GM23338 (cell line): Measurements from ENCODE around the gene JAG2. TPM values are rescaled to one million over a fixed set of nuclear protein-coding genes. Genes with fewer than 3 reads are reported as not detected.

Source experiments
- ATAC-seq: fragments of 200-7000 bp; cut with Tn5 transposase; 3 replicates; pipeline ENCODE4 v1.9.1; 2020
- DNase-seq: peaks from one replicate; pipeline ENCODE4 v3.0.0-alpha.2; 2015; ENCODE audit warnings: low spot score
- H2AFZ ChIP-seq: fragments of 200-600 bp; sonication (generic); 2 replicates; pipeline ENCODE4 v1.8.0; 2016; ENCODE audit warnings: antibody characterized with exemption, mild to moderate bottlenecking, moderate library complexity
- H3F3A ChIP-seq: fragments of 200-600 bp; sonication (generic); replicated peaks from 2 replicates; pipeline ENCODE4 v1.8.0; 2017; ENCODE audit warnings: antibody characterized with exemption, mixed run types, low read depth
- H3K27ac ChIP-seq: fragments of 200-600 bp; sonication (generic); 2 replicates; pipeline ENCODE4 v1.6.1; 2016; ENCODE audit warnings: low read depth
- H3K27me3 ChIP-seq: fragments of 200-600 bp; sonication (generic); 2 replicates; pipeline ENCODE4 v1.8.0; 2016; ENCODE audit warnings: mild to moderate bottlenecking, mixed run types, moderate library complexity; ENCODE audit not compliant: insufficient read depth
- H3K36me3 ChIP-seq: fragments of 200-600 bp; sonication (generic); 2 replicates; pipeline ENCODE4 v1.8.0; 2016; ENCODE audit warnings: mild to moderate bottlenecking; ENCODE audit not compliant: insufficient read depth
- H3K4me1 ChIP-seq: fragments of 200-600 bp; sonication (generic); 2 replicates; pipeline ENCODE4 v1.8.0; 2016; ENCODE audit warnings: mild to moderate bottlenecking, moderate library complexity; ENCODE audit not compliant: insufficient read depth
- H3K4me2 ChIP-seq: fragments of 200-600 bp; sonication (generic); 2 replicates; pipeline ENCODE4 v1.7.1; 2017; ENCODE audit warnings: mixed run types
- H3K4me3 ChIP-seq: fragments of 200-600 bp; sonication (generic); 2 replicates; pipeline ENCODE4 v1.6.1; 2016; ENCODE audit warnings: mixed run types
- H3K79me2 ChIP-seq: fragments of 200-600 bp; sonication (generic); replicated peaks from 2 replicates; pipeline ENCODE4 v1.8.0; 2017; ENCODE audit warnings: mild to moderate bottlenecking; ENCODE audit not compliant: insufficient read depth
- H3K9me2 ChIP-seq: fragments of 200-600 bp; sonication (generic); 2 replicates; pipeline ENCODE4 v1.8.0; 2017; ENCODE audit not compliant: insufficient read depth
- H4K20me1 ChIP-seq: fragments of 200-600 bp; sonication (generic); replicated peaks from 2 replicates; pipeline ENCODE4 v1.8.0; 2017; ENCODE audit warnings: mild to moderate bottlenecking; ENCODE audit not compliant: insufficient read depth
- H3K27ac Mint-ChIP-seq: 2 replicates; pipeline ENCODE4 v1.8.0; 2020; ENCODE audit warnings: inconsistent platforms, mild to moderate bottlenecking, moderate library complexity, mixed read lengths
- H3K27me3 Mint-ChIP-seq: 3 replicates; pipeline ENCODE4 v1.8.0; 2022; ENCODE audit warnings: low read depth, mild to moderate bottlenecking, moderate library complexity, mixed read lengths, inconsistent platforms; ENCODE audit not compliant: insufficient read depth, poor library complexity
- H3K36me3 Mint-ChIP-seq: 3 replicates; pipeline ENCODE4 v1.8.0; 2021; ENCODE audit warnings: low read depth, mild to moderate bottlenecking, inconsistent platforms, moderate library complexity, mixed read lengths
- H3K4me1 Mint-ChIP-seq: 3 replicates; pipeline ENCODE4 v1.8.0; 2020; ENCODE audit warnings: mild to moderate bottlenecking, inconsistent platforms, mixed read lengths
- H3K4me3 Mint-ChIP-seq: 3 replicates; pipeline ENCODE4 v1.8.0; 2021; ENCODE audit warnings: moderate library complexity, mild to moderate bottlenecking, inconsistent platforms, mixed read lengths
- H3K9me3 Mint-ChIP-seq: 3 replicates; pipeline ENCODE4 v1.8.0; 2020; ENCODE audit warnings: moderate library complexity, mild to moderate bottlenecking, inconsistent platforms, mixed read lengths
- CREB1 ChIP-seq: fragments of 250-450 bp; sonication (Bioruptor Pico); IDR thresholded peaks from 2 replicates; pipeline ENCODE4 v1.5.0; 2020; ENCODE audit warnings: low read depth, mild to moderate bottlenecking, moderate library complexity
- EZH2phosphoT487 ChIP-seq: fragments of 200-600 bp; sonication (generic); IDR thresholded peaks from one replicate; pipeline ENCODE4 v1.8.1; 2018; ENCODE audit warnings: antibody characterized with exemption; ENCODE audit not compliant: unreplicated experiment
- NANOG ChIP-seq: IDR thresholded peaks from 2 replicates; pipeline ENCODE4 v1.6.1; 2016; ENCODE audit warnings: antibody characterized with exemption, borderline replicate concordance
- POLR2AphosphoS5 ChIP-seq: IDR thresholded peaks from 2 replicates; pipeline ENCODE4 v1.6.1; 2016; ENCODE audit warnings: antibody characterized with exemption, low read depth
- STAT1 ChIP-seq: IDR thresholded peaks from one replicate; pipeline ENCODE4 v1.6.1; 2016; ENCODE audit warnings: antibody characterized with exemption; ENCODE audit not compliant: unreplicated experiment
- ZNF114 ChIP-seq: fragments of 250-450 bp; sonication (Bioruptor Pico); IDR thresholded peaks from 2 replicates; pipeline ENCODE4 v1.5.0; 2020; ENCODE audit warnings: mild to moderate bottlenecking, moderate library complexity
- ZNF331 ChIP-seq: fragments of 250-450 bp; sonication (Bioruptor Pico); IDR thresholded peaks from 2 replicates; pipeline ENCODE4 v1.5.0; 2020; ENCODE audit warnings: low read depth, mild to moderate bottlenecking, moderate library complexity
- polyA plus RNA-seq: library from polyadenylated mRNA; unstranded; fragments of >200 nt; fragmentation: Nextera tagmentation; extraction: Ambion mirVana; gene quantifications from 2 replicates; pipeline ENCODE4 v1.2.1, GENCODE V29; 2016
- total RNA-seq: library from RNA; depleted of rRNA; stranded (reverse); fragments of >200 nt; shearing (Covaris generic); gene quantifications from 2 replicates; pipeline ENCODE4 v1.2.3, GENCODE V29; 2014
- TF ChIP-seq, protein P1 (sequence below): IDR thresholded peaks from one replicate; pipeline ENCODE4 v1.6.1; 2018; ENCODE audit warnings: antibody characterized with exemption; ENCODE audit not compliant: unreplicated experiment
- TF ChIP-seq, protein P2 (sequence below), 2 experiments: fragments of 200-600 bp in 1 of 2; sonication (generic) in 1 of 2; conservative IDR thresholded peaks; 2 replicates each; pipeline versions ENCODE4 v1.5.1 to v1.6.1; 2016 to 2017; ENCODE audit warnings: antibody characterized with exemption in 2 of 2, low read depth in 2 of 2, mild to moderate bottlenecking in 2 of 2, moderate library complexity in 1 of 2
- TF ChIP-seq, protein P3 (sequence below): IDR thresholded peaks from 2 replicates; pipeline ENCODE4 v1.6.1; 2016; ENCODE audit warnings: antibody characterized with exemption

The JAG2 gene
- total and polyA plus RNA-seq, 2 experiments from 2014 or later, result 1.9 to 10.3 TPM

DNA sequence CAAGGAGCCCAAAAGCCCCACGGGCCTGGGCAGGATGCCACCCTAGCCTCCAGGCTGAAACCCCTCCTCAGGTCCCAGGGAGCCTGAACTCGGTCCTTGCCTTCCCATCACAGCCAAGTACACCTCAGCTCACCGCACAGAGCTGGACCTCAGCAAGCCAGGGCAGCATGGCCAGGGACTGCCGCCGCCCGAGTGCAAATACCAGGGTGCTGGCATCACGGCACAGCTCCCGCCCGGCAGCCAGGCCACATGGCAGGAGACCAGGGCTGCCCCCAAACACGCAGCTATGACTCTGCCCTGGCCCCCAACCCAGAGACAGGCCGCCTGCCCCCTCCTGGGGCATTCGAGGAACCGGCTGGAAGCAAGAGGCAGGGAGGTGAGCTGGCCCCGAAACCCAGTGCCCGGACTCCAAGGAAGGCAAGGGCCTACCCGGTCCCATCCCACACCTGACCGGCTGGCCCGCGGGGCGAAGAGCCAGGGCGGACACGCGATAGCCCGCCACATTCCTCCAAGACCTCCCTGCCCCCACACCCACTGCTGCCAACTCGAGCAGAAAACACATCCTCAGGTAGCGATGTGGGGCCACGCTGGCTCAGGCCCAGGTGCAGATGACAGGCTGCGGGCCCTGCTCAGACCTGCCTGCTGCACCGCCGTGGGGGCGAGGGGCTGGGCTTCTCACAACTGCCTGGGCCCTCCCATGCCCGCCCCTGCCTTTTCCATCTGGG, 2.7 kb downstream of the JAG2 start (continued):
- TF ChIP-seq, protein P1, sequence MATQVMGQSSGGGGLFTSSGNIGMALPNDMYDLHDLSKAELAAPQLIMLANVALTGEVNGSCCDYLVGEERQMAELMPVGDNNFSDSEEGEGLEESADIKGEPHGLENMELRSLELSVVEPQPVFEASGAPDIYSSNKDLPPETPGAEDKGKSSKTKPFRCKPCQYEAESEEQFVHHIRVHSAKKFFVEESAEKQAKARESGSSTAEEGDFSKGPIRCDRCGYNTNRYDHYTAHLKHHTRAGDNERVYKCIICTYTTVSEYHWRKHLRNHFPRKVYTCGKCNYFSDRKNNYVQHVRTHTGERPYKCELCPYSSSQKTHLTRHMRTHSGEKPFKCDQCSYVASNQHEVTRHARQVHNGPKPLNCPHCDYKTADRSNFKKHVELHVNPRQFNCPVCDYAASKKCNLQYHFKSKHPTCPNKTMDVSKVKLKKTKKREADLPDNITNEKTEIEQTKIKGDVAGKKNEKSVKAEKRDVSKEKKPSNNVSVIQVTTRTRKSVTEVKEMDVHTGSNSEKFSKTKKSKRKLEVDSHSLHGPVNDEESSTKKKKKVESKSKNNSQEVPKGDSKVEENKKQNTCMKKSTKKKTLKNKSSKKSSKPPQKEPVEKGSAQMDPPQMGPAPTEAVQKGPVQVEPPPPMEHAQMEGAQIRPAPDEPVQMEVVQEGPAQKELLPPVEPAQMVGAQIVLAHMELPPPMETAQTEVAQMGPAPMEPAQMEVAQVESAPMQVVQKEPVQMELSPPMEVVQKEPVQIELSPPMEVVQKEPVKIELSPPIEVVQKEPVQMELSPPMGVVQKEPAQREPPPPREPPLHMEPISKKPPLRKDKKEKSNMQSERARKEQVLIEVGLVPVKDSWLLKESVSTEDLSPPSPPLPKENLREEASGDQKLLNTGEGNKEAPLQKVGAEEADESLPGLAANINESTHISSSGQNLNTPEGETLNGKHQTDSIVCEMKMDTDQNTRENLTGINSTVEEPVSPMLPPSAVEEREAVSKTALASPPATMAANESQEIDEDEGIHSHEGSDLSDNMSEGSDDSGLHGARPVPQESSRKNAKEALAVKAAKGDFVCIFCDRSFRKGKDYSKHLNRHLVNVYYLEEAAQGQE, result no peak
- TF ChIP-seq ZNF114 (CRISPR knock-in tag) (no peak), STAT1 (no peak), EZH2phosphoT487 (no peak)

DNA sequence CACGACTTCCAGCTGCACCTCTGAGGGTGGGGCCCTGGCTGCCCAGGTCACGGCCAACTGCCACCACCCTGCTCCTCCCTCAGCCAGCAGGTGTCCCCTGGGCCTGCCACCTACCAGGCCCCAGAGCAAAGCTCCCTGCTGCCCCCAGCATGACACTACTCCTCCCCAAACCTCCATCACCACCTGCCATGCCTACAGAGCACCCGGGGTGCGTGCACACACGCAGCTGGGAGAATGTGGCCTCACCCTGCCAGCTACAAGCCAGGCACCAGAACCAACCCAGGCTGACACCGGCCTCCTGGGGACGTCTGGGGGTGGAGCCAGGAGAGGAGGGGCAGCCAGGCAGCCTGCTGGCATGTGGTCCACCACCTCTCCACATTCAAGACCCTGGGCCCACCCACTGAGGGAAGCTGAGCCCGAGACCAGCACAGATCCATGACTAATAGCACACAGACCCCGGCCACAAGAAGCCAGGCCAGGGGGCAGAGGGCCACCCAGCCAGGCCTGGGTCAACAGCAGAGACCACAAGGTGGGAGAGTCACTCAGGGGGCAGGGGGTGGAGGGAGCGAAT, 3.4 kb downstream of the JAG2 start:
- H3K27ac ChIP-seq, result no peak overlapping the region
- Mint-ChIP-seq H3K4me1 (no peaks in the 10 kb centered on the region), H3K4me3 (no peak overlapping the region), H3K27ac (no peak overlapping the region), H3K9me3 (no peaks in the 10 kb centered on the region; the same call in 2 of the 3 replicates), H3K36me3 (no peaks in the 10 kb centered on the region), H3K27me3 (peaks cover 23% of the 10 kb centered on the region)
- no peaks in the 10 kb centered on the region for H3K79me2 ChIP-seq
- H3F3A ChIP-seq, result no peaks in the 10 kb centered on the region
- no peak overlapping the region for H3K4me2 ChIP-seq
- H2AFZ ChIP-seq, result no peak overlapping the region
- H3K4me1 ChIP-seq, result no peaks in the 10 kb centered on the region
- peaks cover 20% of the 10 kb centered on the region for H3K27me3 ChIP-seq
- no peaks in the 10 kb centered on the region for H4K20me1 ChIP-seq
- ATAC-seq, result no peak
- TF ChIP-seq EZH2phosphoT487 (no peak), ZNF114 (CRISPR knock-in tag) (no peak), STAT1 (no peak), ZNF331 (CRISPR knock-in tag) (no peak), CREB1 (CRISPR knock-in tag) (no peak), NANOG (no peak), POLR2AphosphoS5 (no peak)
- TF ChIP-seq, protein P1, result no peak
- TF ChIP-seq, protein P2, sequence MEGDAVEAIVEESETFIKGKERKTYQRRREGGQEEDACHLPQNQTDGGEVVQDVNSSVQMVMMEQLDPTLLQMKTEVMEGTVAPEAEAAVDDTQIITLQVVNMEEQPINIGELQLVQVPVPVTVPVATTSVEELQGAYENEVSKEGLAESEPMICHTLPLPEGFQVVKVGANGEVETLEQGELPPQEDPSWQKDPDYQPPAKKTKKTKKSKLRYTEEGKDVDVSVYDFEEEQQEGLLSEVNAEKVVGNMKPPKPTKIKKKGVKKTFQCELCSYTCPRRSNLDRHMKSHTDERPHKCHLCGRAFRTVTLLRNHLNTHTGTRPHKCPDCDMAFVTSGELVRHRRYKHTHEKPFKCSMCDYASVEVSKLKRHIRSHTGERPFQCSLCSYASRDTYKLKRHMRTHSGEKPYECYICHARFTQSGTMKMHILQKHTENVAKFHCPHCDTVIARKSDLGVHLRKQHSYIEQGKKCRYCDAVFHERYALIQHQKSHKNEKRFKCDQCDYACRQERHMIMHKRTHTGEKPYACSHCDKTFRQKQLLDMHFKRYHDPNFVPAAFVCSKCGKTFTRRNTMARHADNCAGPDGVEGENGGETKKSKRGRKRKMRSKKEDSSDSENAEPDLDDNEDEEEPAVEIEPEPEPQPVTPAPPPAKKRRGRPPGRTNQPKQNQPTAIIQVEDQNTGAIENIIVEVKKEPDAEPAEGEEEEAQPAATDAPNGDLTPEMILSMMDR (conservative IDR thresholded peaks at IDR 0.05; ENCODE audit: low read depth in 2 of 2), result no peak
- TF ChIP-seq, protein P3, sequence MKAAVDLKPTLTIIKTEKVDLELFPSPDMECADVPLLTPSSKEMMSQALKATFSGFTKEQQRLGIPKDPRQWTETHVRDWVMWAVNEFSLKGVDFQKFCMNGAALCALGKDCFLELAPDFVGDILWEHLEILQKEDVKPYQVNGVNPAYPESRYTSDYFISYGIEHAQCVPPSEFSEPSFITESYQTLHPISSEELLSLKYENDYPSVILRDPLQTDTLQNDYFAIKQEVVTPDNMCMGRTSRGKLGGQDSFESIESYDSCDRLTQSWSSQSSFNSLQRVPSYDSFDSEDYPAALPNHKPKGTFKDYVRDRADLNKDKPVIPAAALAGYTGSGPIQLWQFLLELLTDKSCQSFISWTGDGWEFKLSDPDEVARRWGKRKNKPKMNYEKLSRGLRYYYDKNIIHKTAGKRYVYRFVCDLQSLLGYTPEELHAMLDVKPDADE, result no peak
- no peak for DNase-seq
- no peaks in the 10 kb centered on the region for H3K9me2 ChIP-seq
- H3K4me3 ChIP-seq, result no peak overlapping the region
- H3K36me3 ChIP-seq, result no peaks in the 10 kb centered on the region
